ENCODE data around the gene CBFA2T2. TPM values are rescaled to one million over a fixed set of nuclear protein-coding genes. Genes with fewer than 3 reads are reported as not detected.
"Not testable (repeated sequence)": the region's sequence is repeated elsewhere in the genome, so short reads cannot be mapped to it uniquely, and the experiment has no call there.

CBFA2T2 gene
- total RNA-seq, 1 experiment from 2014 or later: 16.3 TPM

DNA sequence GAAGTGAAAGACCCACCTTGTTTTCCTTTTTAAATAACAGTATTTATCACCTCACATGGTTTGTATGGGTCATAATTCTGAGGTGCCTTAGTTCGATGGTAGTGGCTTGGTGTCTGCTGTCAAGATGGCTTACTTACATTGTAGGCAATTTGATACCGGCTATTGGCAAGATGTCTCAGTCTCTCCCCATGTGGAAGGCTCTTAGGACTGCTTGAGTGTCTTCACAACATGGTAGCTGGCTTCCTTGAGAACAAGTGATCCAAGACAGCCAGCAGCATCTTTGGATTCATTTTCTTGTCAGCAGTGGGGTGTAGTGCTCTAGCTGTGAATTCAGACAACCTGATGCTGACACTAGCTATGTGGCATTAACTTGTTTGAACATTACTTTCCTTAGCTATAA is 70.1 kb downstream of the CBFA2T2 start:
- CTCF ChIA-PET: no interaction called here
- no peak for DNase-seq (ENCODE audit: low read depth, low spot score)

DNA sequence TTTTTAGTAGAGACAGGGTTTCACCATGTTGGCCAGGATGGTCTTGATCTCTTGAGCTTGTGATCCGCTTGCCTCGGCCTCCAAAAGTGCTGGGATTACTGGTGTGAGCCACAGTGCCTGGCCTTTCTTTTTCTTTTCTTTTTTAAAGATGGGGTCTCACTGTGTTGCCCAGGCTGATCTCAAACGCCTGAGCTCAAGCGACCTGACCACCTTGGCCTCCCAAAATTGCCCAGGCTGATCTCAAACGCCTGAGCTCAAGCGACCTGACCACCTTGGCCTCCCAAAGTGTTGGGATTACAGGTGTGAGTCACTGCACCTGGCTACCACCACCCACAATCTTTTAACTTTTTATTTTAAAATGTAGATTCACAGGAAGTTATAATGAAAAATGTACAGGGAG is 71.2 kb downstream of the CBFA2T2 start:
- CTCF ChIA-PET; DNase-seq (ENCODE audit: low read depth, low spot score); H3K9me3 ChIP-seq (ENCODE audit: control insufficient read depth, insufficient read depth, low read depth, low read length); H3K36me3 ChIP-seq (ENCODE audit: control insufficient read depth, insufficient read depth, low read length); H3K27ac ChIP-seq (ENCODE audit: low read length); H3K27me3 ChIP-seq (ENCODE audit: control insufficient read depth, insufficient read depth, low read length); in situ Hi-C loops (cut with HindIII; ENCODE audit: low pct_unique_long_range_greater_than_20kb, low sequenced_read_pairs); intact Hi-C loops (cut with micrococcal nuclease; ENCODE audit: unreplicated experiment); POLR2A ChIA-PET; BruUV-seq (replicated peaks); H3K4me1 ChIP-seq (ENCODE audit: control insufficient read depth, insufficient read depth, low read length); ATAC-seq; H3K4me3 ChIP-seq (ENCODE audit: low read depth in 2 of 2, low read length in 2 of 2): not testable (repeated sequence)

More for the DNA sequence above, 70.1 kb downstream of the CBFA2T2 start:
- intact Hi-C loops (cut with micrococcal nuclease; ENCODE audit: unreplicated experiment): no loop called here
- TF ChIP-seq, protein P1, sequence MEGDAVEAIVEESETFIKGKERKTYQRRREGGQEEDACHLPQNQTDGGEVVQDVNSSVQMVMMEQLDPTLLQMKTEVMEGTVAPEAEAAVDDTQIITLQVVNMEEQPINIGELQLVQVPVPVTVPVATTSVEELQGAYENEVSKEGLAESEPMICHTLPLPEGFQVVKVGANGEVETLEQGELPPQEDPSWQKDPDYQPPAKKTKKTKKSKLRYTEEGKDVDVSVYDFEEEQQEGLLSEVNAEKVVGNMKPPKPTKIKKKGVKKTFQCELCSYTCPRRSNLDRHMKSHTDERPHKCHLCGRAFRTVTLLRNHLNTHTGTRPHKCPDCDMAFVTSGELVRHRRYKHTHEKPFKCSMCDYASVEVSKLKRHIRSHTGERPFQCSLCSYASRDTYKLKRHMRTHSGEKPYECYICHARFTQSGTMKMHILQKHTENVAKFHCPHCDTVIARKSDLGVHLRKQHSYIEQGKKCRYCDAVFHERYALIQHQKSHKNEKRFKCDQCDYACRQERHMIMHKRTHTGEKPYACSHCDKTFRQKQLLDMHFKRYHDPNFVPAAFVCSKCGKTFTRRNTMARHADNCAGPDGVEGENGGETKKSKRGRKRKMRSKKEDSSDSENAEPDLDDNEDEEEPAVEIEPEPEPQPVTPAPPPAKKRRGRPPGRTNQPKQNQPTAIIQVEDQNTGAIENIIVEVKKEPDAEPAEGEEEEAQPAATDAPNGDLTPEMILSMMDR (IDR thresholded peaks at IDR 0.05): no peak
- TF ChIP-seq, protein P2, sequence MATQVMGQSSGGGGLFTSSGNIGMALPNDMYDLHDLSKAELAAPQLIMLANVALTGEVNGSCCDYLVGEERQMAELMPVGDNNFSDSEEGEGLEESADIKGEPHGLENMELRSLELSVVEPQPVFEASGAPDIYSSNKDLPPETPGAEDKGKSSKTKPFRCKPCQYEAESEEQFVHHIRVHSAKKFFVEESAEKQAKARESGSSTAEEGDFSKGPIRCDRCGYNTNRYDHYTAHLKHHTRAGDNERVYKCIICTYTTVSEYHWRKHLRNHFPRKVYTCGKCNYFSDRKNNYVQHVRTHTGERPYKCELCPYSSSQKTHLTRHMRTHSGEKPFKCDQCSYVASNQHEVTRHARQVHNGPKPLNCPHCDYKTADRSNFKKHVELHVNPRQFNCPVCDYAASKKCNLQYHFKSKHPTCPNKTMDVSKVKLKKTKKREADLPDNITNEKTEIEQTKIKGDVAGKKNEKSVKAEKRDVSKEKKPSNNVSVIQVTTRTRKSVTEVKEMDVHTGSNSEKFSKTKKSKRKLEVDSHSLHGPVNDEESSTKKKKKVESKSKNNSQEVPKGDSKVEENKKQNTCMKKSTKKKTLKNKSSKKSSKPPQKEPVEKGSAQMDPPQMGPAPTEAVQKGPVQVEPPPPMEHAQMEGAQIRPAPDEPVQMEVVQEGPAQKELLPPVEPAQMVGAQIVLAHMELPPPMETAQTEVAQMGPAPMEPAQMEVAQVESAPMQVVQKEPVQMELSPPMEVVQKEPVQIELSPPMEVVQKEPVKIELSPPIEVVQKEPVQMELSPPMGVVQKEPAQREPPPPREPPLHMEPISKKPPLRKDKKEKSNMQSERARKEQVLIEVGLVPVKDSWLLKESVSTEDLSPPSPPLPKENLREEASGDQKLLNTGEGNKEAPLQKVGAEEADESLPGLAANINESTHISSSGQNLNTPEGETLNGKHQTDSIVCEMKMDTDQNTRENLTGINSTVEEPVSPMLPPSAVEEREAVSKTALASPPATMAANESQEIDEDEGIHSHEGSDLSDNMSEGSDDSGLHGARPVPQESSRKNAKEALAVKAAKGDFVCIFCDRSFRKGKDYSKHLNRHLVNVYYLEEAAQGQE (IDR thresholded peaks at IDR 0.05; ENCODE audit: insufficient read depth in 1 of 2, low read depth in 2 of 2, low read length in 1 of 2): no peak
- TF ChIP-seq TCF7L2 (IDR thresholded peaks at IDR 0.05; ENCODE audit: low read depth, low read length) (no peak), SIN3A (IDR thresholded peaks at IDR 0.05; ENCODE audit: borderline replicate concordance, insufficient read depth, low read depth, low read length) (no peak), POLR2AphosphoS5 (IDR thresholded peaks at IDR 0.05; ENCODE audit: low read depth, low read length) (no peak)
- Histone ChIP-seq H3K4me3 (ENCODE audit: low read depth in 2 of 2, low read length in 2 of 2) (no peak overlapping the region), H3K4me1 (ENCODE audit: control insufficient read depth, insufficient read depth, low read length) (peaks cover 3% of the 10 kb centered on the region; the same call in 1 of the 2 replicates), H3K9me3 (ENCODE audit: control insufficient read depth, insufficient read depth, low read depth, low read length) (no peaks in the 10 kb centered on the region), H3K27me3 (ENCODE audit: control insufficient read depth, insufficient read depth, low read length) (no peaks in the 10 kb centered on the region), H3K27ac (ENCODE audit: low read length) (no peak overlapping the region), H3K36me3 (ENCODE audit: control insufficient read depth, insufficient read depth, low read length) (no peaks in the 10 kb centered on the region)
- POLR2A ChIA-PET: no interaction called here
- no TSS peak for BruUV-seq (replicated peaks)
- in situ Hi-C loops (cut with HindIII; ENCODE audit: low pct_unique_long_range_greater_than_20kb, low sequenced_read_pairs): no loop called here
- no peak for ATAC-seq

DNA sequence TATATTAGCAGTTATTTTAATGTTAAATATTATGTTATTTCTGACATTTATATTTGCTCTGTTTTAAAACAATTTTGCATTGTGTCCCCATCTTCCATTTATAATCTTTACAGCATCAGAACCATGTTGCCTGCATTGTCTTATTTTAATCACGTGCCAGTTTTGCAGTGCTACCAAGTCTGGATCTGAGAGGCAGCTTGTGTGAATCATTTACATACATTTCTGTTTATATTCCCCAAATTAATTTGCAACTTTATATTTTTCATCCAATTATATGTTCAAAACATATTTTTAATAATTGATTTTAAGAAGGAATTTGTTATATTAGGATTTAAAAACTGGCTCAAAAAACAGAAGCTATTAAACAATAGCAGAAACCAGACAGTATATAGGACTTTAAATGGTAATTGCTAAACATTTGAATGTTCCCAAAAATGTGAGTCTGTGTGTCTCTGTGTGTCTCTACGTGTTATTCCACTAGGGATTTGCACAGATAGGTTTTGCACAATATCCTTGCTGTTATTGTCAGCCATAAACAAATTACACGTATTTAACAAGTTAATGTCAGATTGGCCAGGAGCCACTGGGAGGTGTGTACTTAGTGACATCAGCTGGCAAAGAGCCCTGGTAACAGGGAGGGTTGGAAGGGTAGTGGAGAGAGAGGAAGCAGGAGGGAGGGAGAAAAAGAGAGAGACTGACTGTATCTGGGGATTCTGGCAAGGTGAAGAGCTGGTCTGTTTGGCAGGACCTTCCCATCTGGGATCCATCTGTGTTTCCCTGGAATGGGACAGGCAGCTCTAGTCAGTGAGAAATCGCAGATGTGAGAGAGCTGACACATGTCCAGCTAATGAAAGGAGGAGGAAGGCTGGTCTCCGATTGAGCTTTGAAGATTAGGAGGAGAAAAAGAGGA is 72.1 kb downstream of the CBFA2T2 start:
- in situ Hi-C loops (cut with HindIII; ENCODE audit: low pct_unique_long_range_greater_than_20kb, low sequenced_read_pairs): no loop called here

More for the DNA sequence above, 72.1 kb downstream of the CBFA2T2 start:
- DNase-seq (ENCODE audit: low read depth, low spot score) (peak; percentile 60), ATAC-seq (0 out of 2 replicates have a peak, but pooled peaks have one; percentile 63)
- TF ChIP-seq POLR2AphosphoS5 (IDR thresholded peaks at IDR 0.05; ENCODE audit: low read depth, low read length): no peak
- no peak for TF ChIP-seq TCF7L2 (IDR thresholded peaks at IDR 0.05; ENCODE audit: low read depth, low read length)
- TF ChIP-seq SIN3A (IDR thresholded peaks at IDR 0.05; ENCODE audit: borderline replicate concordance, insufficient read depth, low read depth, low read length): no peak
- TF ChIP-seq, protein P1 (IDR thresholded peaks at IDR 0.05): no peak
- TF ChIP-seq, protein P2 (IDR thresholded peaks at IDR 0.05; ENCODE audit: insufficient read depth in 1 of 2, low read depth in 2 of 2, low read length in 1 of 2): no peak
- Histone ChIP-seq H3K9me3 (ENCODE audit: control insufficient read depth, insufficient read depth, low read depth, low read length) (no peaks in the 10 kb centered on the region), H3K4me3 (ENCODE audit: low read depth in 2 of 2, low read length in 2 of 2) (no peak overlapping the region), H3K27me3 (ENCODE audit: control insufficient read depth, insufficient read depth, low read length) (no peaks in the 10 kb centered on the region), H3K4me1 (ENCODE audit: control insufficient read depth, insufficient read depth, low read length) (no peaks in the 10 kb centered on the region), H3K27ac (ENCODE audit: low read length) (no peak overlapping the region; the same call in 1 of the 2 replicates), H3K36me3 (ENCODE audit: control insufficient read depth, insufficient read depth, low read length) (no peaks in the 10 kb centered on the region)
- ChIA-PET CTCF (no interaction called here), POLR2A (interaction anchor here (0.6 kb wide), 1 partner anchor 24 kb away, joined by 3 read pairs; no protein-coding TSS in a partner anchor)
- BruUV-seq (replicated peaks): no TSS peak
- intact Hi-C loops (cut with micrococcal nuclease; ENCODE audit: unreplicated experiment): no loop called here

Measured in Panc1 (cell line).